GM19324 (cell line): ENCODE data around the gene CATSPER3.

Source experiments
- ATAC-seq: cut with Tn5 transposase; IDR thresholded peaks from one replicate; pipeline ENCODE4 v1.9.1; 2021; ENCODE audit warnings: mild to moderate bottlenecking, moderate library complexity; ENCODE audit not compliant: unreplicated experiment, low FRiP score

The CATSPER3 gene

DNA sequence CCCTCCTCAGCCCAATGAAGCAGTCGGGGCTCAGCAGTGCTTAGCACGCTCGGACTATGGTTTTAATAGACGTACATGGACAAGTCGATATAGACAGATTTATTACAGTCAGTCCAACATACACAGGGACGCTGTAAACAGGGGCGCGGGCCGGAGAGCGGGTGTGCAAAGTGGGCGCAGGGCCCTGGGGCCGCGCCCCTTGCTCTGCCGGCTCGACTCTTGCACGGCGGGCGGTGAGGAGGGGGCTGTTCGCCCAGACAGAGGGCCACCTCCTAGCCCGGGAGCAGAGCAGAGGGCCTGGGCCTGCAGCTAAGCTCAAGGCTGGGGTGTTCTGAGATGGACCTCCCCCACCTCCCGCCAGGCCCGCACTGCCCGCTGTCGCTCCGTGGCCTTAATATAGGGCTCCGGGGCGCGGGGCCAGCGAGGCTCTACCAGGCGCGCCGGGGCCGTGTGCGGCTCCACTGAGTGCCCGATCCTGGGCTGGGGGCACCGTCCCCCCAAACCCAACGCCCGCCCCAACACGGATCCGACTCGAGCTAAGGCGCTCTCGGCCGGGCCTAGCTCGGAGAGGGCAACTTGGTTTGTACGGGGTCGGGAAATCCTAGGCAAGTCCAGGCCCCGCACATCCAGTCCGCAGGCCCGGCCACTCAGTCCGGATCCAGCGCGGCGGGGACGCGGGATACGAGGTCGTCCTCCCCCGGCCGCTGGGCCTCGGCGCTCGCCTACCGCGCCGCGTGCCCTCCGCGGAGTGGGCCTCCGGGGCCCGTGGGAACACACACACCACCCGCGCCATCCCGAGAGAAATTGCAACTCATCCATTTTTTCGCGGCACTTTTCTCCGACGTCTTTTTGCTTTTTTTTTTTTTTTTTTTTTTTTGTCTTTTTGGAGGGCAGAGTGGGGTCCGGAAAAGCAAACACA, 60.2 kb downstream of the CATSPER3 start:
- no peak for ATAC-seq

DNA sequence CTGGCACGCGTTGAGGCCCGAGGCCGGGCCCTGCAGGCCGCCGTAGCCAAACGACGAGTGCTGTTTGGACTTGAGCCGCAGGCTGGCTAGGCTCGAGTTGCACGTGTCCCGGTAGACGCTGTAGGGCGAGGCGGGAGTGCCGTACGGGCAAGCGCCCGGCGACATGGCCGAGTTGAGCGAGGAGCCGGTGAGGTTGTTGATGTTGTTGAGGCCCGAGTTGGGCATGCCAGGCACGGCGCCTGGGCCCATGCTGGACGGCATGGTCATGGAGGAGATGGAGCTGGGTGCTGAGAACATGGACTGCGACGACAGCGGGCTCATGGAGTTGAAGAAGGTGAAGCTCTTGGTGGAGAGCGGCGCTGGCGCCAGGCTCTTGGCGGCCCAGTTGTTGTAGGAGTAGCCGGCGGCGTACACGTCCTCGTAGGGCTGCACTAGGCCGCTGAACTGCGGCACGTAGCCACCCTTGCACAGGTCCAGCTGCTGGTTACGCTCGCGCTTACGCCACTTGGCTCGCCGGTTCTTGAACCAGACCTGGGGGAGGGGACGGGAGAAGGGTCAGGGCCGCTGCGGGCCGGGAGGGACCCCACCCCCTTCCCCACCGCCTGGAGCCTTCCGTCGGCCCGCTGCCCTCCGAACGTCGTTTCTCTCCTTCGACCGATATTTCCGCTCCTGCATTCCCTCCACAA, 61.2 kb downstream of the CATSPER3 start:
- no peak for ATAC-seq

DNA sequence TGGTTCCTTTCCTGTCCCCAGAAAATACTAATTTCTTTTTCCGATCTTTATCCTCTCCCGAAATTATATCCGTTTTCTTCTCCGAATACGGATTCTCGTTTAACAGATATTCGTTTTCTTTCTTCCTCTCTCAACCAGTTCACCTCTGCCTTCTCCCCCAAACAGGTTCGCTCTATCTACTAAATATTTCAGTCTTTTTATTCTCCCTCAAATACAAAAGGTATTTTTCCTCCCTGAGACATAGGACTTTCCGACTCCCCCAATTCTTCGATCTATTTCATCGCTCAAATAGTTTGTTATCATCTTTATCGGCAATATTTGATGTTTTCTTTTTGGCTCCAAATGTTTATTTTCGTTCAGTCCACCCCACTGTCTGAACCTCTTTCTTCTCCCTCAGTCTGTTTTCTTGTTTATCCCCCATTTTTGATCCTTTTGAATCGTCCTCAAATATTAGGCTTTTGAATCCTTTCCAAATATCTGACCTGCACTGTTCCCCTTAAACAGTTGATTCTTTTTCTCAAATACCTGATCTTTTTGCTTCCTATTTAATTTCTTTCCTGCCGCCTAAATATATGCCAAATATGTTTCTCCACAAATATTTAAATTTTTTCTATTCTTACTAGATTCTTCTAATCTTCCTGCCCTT, 61.9 kb downstream of the CATSPER3 start:
- ATAC-seq: no peak

DNA sequence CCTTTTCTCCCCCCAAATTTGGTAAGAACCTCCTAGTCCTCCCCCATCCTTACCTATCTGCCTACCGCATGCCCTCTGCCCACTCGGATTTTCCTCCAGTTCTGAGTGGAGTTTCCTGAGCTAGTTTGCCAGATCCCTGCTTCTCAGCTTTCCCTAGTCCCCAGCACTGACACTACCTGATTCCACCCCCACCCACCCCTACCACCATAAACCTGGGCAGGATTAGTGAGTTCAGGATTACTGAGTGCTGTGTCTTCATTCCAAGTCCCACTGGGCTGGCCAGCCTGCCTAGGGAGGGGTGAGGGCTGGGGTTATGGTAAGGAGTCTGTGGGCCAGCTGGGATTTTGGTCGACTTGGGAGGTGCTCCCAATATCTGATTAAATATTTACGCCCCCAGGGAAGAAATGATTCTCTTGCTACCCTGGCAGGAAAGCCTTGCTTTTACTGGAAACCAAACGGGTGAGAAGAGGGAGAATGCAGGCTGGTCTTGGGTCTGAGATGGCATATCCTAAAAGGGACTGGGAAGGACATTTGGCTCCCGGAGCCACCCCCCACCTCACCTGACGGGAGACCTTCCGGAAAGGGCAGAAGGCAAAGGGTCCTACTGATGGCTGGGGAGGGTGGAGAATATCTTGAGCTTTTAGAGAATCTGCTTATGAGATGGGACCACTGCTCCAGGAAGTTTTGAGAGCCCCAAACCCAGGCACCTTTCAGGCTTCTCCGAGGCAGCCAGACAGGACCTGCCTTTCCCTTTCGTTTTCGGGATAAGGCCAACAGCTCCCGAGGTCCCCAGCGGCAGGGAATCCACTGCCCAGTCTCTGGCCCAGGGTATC, 62.6 kb downstream of the CATSPER3 start:
- ATAC-seq: no peak

DNA sequence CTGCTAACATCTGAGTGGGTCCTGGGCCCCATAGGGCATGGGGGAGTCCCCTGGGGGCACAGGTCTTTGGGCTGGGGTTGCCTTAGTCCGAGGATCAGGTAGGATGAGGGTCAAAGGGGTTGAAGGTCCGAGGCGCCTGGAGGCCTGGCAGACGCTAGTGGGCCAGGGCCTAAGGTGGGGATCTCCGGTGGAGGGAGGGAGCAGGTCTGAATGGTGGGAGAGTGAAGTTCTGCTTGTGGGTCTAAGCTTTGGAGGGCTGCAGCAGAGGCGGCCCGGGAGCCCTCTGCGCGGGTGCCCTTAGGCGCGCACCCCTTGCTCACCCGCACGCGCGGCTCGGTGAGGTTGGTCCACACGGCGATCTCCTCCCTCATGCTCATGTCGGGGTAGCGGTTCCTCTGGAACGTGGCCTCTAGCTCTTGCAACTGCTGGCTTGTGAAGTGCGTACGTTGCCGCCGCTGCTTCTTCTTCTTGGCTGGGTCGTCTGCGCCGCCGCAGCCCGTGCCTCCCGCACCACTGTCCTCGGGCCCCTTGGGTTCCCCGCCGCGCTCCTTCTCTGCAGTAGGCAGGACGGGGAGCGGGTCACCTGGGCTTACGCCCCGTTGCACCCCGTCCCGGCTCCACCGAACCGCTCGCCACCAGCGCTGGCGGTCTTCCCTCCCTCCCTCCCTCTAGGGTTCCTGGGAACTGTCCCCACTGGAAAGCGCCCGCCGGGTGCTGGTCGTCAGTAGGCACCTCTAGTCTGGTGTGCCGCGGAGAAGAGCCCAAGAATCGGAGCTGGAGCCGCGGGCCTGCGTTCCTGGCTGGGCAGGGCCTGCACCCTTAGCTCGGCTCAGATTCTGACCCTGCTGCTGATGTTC, 63.5 kb downstream of the CATSPER3 start:
- no peak for ATAC-seq

DNA sequence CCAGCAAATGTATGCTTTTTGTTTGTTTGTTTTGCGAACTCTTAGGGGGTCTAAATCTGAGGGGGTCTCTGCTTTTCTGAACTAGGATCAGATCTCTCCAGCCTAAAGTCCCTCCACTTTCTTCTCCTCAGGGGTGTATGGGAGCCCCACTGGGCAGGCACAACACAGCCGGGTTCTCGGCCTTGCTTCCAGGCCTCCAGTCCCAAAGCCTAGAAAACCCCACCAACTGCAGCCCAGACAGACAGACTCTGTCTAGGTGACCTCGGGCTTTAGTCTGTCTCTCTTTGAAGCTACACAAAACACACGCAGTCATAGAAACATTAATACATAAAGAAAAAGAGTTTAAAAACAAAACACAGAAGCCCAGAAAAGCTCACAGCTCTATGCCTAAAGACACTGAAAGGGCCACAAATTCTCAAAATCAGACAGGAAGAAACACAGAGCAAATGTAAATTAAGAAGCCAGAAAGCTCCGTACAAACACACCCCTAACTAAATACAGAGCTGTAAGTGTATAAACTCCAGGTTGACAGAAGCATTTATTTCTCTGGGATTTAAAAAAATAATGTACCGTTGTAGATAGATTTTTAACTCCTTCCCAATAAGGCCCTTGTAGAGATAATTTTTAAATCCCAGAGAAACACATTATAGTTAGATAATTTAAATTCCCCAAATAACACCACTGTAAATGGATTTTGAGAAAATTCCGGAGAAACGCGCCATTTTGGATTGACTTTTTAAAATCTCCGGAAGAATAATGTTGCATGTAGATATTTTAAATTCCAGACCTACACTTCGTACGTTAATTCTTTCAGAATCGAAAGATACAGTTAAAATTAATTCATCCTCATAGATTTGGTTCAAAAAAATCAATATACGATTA, 64.3 kb downstream of the CATSPER3 start:
- ATAC-seq: no peak

DNA sequence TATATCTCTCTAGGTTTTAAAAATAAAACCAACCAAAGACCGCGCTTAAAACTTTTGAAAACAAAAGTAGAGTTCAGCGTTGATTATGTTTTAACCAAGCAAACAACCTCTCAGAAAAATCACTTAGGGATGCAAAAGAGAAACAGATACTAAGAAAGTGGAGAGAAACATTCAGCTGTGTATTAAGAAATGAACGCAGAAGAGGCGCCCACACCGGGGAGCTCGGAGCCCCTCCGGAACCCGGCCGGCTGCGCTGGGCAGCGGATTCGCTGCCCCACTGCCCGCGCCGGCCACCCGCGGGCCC, 64.9 kb downstream of the CATSPER3 start:
- no peak for ATAC-seq

DNA sequence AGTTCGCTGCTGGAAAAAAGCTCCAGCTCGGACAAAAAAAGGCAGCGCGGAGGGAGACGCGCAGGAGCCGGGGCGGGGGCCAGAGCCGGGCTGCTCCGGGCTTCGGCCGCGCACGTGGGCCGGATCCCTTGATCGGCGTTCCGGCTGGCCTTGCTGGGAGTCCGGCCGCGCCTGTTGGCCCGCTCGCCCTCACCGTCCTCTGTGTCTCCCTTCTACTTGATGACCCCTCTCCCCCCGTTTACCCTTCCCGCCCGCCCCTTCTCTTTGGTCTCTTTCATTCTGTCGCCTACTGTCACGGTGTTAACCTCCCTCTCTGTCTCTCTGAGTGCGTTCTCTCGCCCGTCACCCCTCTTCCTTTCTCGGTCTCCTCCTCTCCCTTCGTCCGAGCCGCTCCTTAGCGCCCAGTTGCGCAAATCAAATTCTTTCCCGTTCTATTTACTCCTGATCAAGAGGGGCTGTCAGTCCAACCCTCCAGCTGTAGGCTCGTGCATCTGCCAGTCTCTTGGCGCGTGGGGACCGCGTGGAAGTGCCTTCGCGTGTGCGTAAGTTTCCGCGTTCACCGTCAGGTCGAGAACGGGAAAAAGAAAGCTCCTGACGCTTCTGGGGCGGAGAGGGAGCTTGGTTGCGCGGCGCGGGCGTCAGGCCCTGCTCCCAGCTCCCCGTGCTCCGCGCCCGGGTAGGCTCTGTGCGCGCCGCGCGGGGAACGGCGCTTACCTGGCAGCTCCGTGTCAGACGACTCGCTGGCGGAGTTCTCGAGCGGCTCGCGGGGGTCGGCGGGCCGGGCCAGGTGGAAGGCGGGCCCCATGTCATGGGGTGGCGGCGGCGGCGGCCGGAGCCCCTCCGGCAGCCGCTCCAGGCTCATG, 65.5 kb downstream of the CATSPER3 start:
- no peak for ATAC-seq

DNA sequence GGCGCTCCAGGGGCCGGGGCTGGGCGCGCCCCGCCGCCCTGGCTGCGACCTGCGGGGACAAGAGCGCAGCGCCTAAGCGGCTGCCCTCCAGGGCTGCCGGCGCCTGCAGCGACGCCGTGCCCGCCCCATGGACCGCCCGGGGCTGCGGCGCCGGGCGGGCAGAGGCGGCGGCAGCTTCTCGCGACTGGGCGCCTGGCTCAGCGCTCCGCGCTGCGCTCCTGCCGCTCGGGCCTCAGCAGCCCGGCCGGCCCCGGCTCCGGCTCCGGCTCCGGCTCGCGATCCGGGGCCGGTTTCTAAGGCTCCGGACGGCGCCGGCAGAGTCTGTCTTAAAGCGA, 66.2 kb downstream of the CATSPER3 start, which contains the start of gene PITX1:
Gene PITX1, minus strand, starts transcription at position 328 of the 335 bp plus-strand sequence. CDS start 347 bp downstream, outside the sequence.
- ATAC-seq: no peak

DNA sequence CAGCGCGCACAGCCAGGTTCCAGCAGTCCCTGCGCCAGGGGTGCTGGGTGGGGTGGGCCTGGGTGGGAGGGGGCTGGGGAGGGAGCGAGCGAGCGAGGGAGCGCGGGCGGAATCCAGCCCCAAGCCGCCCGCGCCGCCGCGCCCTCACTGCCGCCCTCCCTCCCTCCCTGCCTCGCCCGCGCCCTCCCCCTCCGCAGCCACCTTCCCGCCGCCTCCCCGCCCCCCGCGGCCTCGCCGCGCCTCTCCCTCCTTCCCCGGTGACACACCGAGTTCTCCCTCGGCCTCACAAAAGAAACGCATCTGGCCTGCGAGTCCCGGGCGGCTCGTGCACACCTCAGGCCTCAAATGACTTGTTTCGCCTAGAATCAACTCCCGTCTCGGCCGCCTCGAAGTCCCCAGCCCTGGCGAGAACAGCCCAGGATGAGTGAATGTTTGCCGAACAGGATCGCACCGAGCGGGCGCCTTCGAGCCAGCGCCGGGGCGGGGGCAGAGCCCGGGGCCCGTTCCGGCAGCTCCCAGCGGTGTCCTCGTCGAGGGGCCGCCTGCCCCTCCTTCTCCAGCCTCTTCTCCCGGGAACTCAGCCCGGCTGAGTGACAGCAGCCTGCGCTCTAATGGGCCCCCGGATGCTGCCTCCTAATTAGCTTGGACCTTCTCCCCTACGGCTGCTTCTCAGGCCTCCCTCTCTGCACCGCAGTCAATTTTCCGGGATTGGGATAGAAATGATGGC, 66.7 kb downstream of the CATSPER3 start:
- no peak for ATAC-seq

DNA sequence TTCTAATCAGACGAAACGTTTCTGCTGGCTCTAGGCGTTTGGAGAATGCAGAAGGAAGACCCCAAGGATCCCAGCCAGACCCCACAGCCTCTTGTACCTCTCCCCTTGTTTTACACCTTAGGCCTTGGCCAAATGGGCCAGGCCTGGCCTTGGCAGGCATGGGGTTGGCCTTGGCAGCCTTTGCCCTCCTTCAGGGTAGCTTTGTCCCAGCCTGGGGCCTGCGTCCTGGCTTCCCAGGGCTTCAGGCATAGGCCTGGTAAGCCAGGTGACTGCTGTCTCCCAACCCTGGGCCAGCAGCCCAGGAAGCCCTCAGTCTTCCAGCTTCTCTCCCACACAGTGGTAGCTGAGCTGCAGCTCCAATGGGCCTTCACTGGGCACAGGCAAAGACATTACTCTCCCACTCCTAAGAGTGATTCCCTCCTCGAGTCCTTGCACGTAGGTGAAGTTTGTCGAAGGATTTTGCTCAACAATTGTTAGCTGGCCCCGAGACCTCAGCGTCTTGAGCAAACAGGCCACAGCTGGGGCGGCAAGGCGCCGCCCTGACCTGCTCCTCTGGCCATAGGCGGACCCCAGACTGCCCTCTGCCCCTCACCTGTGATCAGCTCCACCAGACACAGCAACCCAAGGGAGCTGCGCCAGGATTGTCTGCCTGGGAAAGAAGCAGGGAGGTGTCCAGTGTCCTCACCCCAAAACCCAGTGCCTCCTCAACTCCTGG, 67.4 kb downstream of the CATSPER3 start:
- ATAC-seq: no peak

DNA sequence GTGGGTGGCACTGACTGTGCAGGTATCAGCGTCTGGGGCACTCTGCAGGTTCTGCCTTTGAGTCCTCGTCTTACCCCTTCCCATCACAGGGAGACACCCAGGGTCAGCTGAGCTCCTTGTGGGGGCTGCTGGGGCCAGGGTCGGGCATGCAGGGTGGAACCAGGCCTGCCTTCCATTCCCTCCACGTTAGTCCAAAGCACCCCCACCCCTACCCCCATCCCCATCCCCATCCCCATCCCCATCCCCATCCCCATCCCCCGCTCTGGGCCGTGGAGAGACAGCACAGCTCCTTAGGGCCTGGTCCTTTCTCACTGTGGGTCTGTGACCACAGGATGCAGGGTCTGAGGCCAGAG, 67.9 kb downstream of the CATSPER3 start:
- ATAC-seq: no peak

DNA sequence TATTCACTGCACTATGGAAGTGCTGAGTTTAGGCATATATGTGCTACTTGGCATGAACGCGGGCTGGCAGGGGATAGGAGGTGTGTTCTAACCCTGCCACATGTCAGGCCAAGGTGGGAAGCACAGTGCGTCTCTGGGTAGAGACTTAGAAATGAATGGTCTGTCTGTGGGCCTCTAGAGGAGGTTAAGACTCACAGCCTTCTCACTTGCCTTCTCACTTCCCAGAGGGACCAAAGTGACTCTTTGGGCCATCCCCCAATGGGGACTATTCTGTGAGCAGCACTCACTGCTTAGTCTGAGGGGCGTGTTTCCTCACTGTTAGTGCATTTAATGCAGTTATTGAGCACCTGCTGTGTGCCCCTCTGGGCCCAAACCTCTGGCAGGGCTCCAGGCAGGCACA, 68.7 kb downstream of the CATSPER3 start:
- ATAC-seq: no peak

DNA sequence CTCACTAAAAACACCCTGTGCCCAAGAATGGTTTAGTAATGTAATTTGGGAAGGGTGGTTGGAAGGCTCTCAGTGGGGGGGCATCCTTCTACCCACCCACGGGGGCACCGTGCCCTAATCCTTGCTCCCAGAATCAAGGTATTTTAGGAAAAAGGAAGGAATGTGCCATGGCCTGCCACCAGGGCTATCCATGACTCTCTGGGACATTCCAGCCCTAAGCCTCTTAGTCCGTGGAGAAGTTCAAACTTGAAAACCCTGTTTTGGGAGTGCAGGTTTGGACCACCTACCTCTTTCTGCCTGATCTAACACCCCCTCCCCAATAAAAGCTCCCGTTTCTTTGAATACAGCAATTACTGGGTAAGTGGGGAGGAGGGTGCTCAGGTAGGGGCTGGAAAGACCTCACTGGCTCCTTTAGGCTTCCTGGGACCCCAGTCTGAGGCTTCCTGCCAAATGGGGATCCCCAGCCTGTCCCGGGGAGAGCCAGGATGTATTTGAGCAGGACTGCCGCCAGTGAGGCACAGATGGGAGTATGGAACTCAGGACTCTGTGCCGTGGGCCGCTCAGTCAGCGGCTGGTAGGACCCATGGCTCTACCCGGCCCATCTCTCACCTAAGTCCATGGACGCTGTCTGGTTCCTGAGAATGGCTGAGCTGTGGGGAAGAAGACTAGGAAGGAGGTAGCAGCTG, 70.0 kb downstream of the CATSPER3 start:
- no peak for ATAC-seq

DNA sequence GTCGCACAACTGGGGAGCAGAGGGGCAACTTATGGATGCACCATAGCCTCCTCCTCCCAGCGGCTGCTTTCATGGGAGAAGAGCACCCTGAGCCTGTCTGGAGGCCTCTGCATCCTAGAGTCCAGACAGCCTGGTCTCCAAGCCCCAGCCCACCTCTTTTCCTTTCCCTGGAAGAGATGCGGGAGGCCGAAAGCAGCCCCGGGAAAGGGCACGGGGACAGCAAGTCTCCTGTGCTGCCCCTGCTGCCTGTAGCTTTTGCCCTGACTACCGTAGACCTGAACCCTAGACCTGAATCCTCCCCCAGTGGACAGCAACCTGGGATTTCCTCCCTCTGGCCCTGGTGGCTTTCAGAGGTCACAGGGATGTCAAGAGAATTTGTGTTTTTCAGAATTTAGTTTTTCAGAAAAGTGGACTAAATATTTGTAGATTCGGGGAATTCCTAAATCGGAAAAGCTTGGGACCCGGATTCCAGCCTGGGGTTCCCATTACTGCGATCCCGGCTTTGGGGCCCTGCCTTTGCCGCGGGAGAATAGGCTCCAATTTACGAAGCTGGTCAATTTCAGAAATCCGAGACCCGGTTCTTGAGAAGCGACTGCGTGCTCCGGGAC, 70.6 kb downstream of the CATSPER3 start:
- ATAC-seq: no peak

DNA sequence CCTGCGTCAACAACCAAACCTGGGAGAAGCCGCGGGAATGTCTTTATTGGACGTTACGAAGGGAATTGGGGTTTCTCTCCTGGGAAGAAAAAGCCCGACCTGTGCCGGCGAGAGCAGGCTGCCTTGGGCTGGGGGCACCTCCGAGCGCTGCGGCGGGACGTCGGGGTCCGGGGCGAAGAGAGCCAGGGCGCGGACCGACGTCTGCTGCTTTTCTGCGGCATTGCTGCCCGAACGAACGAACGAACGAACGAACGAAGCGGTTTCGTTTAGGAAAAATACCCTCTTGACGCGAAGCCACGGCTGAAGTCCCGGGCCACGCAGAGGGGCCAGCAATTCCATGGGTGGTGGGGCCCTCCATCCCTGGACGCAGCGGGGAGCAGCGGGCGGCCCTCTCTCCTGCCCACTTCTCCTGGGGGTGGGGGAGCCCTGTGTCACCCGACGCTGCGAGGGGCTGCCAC, 71.1 kb downstream of the CATSPER3 start:
- ATAC-seq: no peak
